Measurements from ENCODE around the gene DIAPH1. TPM values are rescaled to one million over a fixed set of nuclear protein-coding genes. Genes with fewer than 3 reads are reported as not detected.

Gene DIAPH1
- total and polyA plus RNA-seq, 8 donors = 18.0 to 181 (median 76.6) TPM

DNA sequence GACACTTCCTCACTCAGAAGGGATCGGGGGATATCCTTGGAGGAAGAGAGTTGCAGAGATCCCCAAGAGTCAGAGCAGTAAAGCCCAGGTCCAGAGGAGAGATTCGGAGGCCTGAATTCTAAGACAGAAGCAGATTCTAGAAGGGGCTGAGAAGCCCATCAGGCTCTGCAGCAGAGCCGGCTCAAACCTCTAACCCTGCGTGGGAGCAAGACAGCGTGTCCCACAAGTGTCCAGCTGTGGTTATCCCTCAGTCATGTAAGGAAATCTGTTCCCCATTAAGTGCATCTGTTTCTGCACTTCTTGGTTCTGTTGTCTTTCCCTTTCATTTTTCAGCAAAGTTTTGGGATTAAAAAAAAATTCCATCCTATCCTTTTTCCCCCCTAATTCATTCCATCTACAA is 4.8 kb upstream of the DIAPH1 start:
- Histone ChIP-seq H3K4me3 (no peak overlapping the region), H3K27me3 (no peaks in the 10 kb centered on the region), H3K27ac (peak overlapping the region in 1 of 5 donors; percentile 1), H3K4me1 (peaks cover 3 to 7% (median 7%) of the 10 kb centered on the region in 4 donors), H3K9me3 (no peaks in the 10 kb centered on the region), H3K36me3 (peaks cover 66 to 88% (median 87%) of the 10 kb centered on the region in 4 donors)
- no peak for DNase-seq
- WGBS, 5 donors = 78 to 95% (median 91%) methylated on average over 5 of the region's 5 CpGs
- intact Hi-C loops (cut with DNase I; ENCODE audit: low total_unique reads) = loop anchor here (5.0 kb wide), 1 partner anchor 36 kb away; no protein-coding TSS in a partner anchor
- TF ChIP-seq POLR2A (IDR thresholded peaks at IDR 0.05) = no peak
- TF ChIP-seq EP300 (IDR thresholded peaks at IDR 0.05) = no peak
- TF ChIP-seq, protein P1, sequence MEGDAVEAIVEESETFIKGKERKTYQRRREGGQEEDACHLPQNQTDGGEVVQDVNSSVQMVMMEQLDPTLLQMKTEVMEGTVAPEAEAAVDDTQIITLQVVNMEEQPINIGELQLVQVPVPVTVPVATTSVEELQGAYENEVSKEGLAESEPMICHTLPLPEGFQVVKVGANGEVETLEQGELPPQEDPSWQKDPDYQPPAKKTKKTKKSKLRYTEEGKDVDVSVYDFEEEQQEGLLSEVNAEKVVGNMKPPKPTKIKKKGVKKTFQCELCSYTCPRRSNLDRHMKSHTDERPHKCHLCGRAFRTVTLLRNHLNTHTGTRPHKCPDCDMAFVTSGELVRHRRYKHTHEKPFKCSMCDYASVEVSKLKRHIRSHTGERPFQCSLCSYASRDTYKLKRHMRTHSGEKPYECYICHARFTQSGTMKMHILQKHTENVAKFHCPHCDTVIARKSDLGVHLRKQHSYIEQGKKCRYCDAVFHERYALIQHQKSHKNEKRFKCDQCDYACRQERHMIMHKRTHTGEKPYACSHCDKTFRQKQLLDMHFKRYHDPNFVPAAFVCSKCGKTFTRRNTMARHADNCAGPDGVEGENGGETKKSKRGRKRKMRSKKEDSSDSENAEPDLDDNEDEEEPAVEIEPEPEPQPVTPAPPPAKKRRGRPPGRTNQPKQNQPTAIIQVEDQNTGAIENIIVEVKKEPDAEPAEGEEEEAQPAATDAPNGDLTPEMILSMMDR (IDR thresholded peaks at IDR 0.05) = no peak

DNA sequence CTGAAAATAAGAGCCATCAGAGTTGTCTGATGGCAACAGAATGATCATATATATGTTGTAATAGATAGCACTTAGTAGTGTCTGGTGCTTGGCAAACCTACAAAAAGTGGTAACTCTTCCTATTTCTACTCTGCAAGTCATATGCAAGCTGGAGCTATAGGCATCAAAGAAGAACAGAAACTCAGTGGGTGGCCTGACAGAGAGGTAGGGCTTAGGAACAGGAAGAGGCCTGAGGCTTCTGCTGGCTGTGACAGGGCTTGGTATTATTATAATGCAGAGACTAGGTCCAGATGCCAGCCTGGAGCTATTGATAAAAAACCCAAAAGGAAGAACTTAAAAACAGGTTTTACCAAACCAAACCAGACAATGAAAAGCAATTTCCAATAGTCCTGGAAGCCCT is 4.4 kb upstream of the DIAPH1 start:
- TF ChIP-seq, protein P1 (IDR thresholded peaks at IDR 0.05) = no peak
- TF ChIP-seq EP300 (IDR thresholded peaks at IDR 0.05) (no peak), POLR2AphosphoS5 (IDR thresholded peaks at IDR 0.05) (no peak), POLR2A (IDR thresholded peaks at IDR 0.05) (no peak)
- Histone ChIP-seq H3K9me3 (no peaks in the 10 kb centered on the region), H3K27ac (peak overlapping the region in 1 of 5 donors; percentile 16), H3K27me3 (no peaks in the 10 kb centered on the region), H3K4me3 (no peak overlapping the region), H3K36me3 (peaks cover 62 to 84% (median 83%) of the 10 kb centered on the region in 4 donors), H3K4me1 (peaks cover 3 to 8% (median 7%) of the 10 kb centered on the region in 4 donors)
- intact Hi-C loops (cut with DNase I; ENCODE audit: low total_unique reads) = loop anchor here (5.0 kb wide), 1 partner anchor 36 kb away; no protein-coding TSS in a partner anchor
- no peak for DNase-seq

DNA sequence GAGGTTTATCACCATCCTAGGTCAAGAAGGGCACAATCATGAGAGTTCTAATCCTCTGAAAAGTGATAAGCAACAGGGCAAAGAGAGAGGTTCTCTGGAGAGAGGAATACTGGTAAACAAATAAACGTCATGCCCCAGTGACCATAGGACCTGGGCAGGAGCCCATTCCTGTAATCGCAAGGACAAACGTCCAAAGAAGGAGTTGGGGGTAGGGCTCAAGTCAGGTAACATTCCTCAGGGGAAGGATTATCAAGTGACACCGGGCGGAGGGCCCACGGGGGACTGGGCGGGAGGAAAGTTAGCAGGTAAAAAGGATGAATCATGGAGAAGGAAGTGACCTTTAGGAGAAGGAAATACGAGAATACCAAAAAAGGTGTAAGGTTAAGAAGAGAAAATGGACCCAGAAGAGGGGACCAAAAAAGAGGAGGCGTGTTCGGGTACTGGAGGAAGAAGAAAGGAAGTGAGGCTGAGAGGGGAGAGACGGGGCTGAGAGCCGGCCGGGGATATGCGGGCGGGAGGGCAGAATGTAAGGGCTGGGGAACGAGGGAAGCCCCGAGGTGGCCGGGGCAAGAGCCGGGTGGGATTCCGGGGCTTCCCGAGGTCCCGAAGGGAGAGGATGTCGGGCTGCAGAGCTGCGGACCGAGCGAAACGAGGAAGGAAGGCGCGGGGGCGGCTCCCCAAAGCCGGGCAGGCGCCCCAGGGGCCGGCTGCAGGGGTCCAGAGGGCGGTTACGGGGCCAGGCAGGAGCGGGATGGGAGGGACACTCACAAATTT is 583 bp downstream of the DIAPH1 start:
- TF ChIP-seq POLR2AphosphoS5 (IDR thresholded peaks at IDR 0.05) = peak; percentile 23 to 83 (median 71)
- no peak for TF ChIP-seq EP300 (IDR thresholded peaks at IDR 0.05)
- Histone ChIP-seq H3K27ac (peak overlapping the region; percentile 96 to 100 (median 99)), H3K4me3 (peak overlapping the region; percentile 86 to 99 (median 91)), H3K9me3 (no peaks in the 10 kb centered on the region), H3K27me3 (no peaks in the 10 kb centered on the region), H3K4me1 (peaks cover 31 to 56% (median 46%) of the 10 kb centered on the region in 4 donors), H3K36me3 (peaks cover 23 to 34% (median 34%) of the 10 kb centered on the region in 4 donors)
- peak; percentile 86 to 88 for DNase-seq
- 0 to 1% (median 0%) methylated on average over 25 to 36 of the region's 36 CpGs for WGBS, 5 donors
- intact Hi-C loops (cut with DNase I; ENCODE audit: low total_unique reads) = no loop called here

DNA sequence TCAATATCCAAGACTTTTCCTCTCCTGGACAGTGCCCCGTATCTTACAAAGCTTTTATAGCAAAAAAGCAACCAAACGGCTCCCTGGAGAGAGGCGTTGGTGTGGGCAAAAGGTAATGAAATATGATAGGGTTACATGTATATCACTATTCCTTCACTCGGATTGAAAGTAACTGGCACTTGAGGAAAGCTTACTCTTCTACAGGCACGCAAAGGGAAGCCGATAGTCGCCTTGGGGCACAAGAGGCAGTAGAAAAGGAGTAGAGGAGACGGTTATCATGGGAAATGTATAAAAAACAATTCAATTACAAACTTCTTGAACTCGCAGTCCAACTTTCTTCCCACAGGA is 1.1 kb downstream of the DIAPH1 start:
- TF ChIP-seq, protein P1 (IDR thresholded peaks at IDR 0.05) = no peak
- TF ChIP-seq EP300 (IDR thresholded peaks at IDR 0.05) (no peak), POLR2AphosphoS5 (IDR thresholded peaks at IDR 0.05) (no peak), POLR2A (IDR thresholded peaks at IDR 0.05) (no peak)
- Histone ChIP-seq H3K27ac (peak overlapping the region; percentile 96 to 100 (median 99)), H3K4me3 (peak overlapping the region; percentile 86 to 99 (median 91)), H3K27me3 (no peaks in the 10 kb centered on the region), H3K36me3 (peaks cover 17 to 29% (median 28%) of the 10 kb centered on the region in 4 donors), H3K4me1 (peaks cover 35 to 62% (median 49%) of the 10 kb centered on the region in 4 donors), H3K9me3 (no peaks in the 10 kb centered on the region)
- 3 to 11% (median 8%) methylated on average over 9 of the region's 9 CpGs for WGBS, 5 donors
- intact Hi-C loops (cut with DNase I; ENCODE audit: low total_unique reads) = no loop called here
- no peak for DNase-seq

DNA sequence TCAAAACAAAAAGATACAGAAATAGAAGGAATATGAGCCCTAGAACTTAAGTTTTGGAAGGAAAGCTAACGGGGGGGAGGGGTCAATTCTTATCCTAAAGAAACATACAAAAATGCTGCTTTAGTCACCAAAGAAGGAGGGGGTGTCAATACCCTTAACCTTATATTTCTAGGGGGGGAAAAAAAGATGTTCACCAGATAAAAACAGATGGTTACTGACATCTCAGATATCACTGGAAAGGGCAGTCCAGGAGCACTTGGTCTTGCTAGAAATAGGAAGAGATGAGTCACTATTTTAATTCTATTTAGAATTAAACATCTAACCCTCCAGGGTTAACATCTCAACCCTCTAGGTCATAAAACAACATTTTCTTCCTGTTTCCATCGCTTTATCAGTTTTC is 1.7 kb downstream of the DIAPH1 start:
- TF ChIP-seq EP300 (IDR thresholded peaks at IDR 0.05) (no peak), POLR2A (IDR thresholded peaks at IDR 0.05) (no peak), POLR2AphosphoS5 (IDR thresholded peaks at IDR 0.05) (no peak)
- TF ChIP-seq, protein P1 (IDR thresholded peaks at IDR 0.05) = no peak
- peak overlapping the region; percentile 86 to 99 (median 91) for H3K4me3 ChIP-seq
- H3K27me3 ChIP-seq = no peaks in the 10 kb centered on the region
- H3K9me3 ChIP-seq = no peaks in the 10 kb centered on the region
- peak overlapping the region in 4 of 5 donors; percentile 96 to 99 (median 99) for H3K27ac ChIP-seq
- DNase-seq = no peak
- intact Hi-C loops (cut with DNase I; ENCODE audit: low total_unique reads) = no loop called here
- H3K36me3 ChIP-seq = peaks cover 13 to 23% (median 23%) of the 10 kb centered on the region in 4 donors
- H3K4me1 ChIP-seq = peaks cover 35 to 67% (median 54%) of the 10 kb centered on the region in 4 donors
- WGBS, 5 donors = 13 to 31% (median 22%) methylated on average over 2 of the region's 2 CpGs
